Stimulated activated memory B cell treated with anti-CD40 and anti-IgM and Interleukin-4, amounts not matched to agents 10 μg/mL and 1 μg/mL and 100 μg/mL, for 72 hours (primary cell): ENCODE results near the gene OCA2.
"Not testable (repeated sequence)": the region's sequence is repeated elsewhere in the genome, so short reads cannot be mapped to it uniquely, and the experiment has no call there.

ENCODE experiments used
- ATAC-seq: fragments of 150-1000 bp; cut with Tn5 transposase; 2 replicates; pipeline ENCODE4 v1.10.0; 2021
- H3K27ac Mint-ChIP-seq: one replicate; pipeline ENCODE4 v1.8.0; 2022; ENCODE audit warnings: mild to moderate bottlenecking, mixed read lengths
- H3K27me3 Mint-ChIP-seq: one replicate; pipeline ENCODE4 v1.8.0; 2022; ENCODE audit warnings: mixed read lengths
- H3K36me3 Mint-ChIP-seq: one replicate; pipeline ENCODE4 v1.8.0; 2022; ENCODE audit warnings: mixed read lengths
- H3K4me1 Mint-ChIP-seq: one replicate; pipeline ENCODE4 v1.8.0; 2022; ENCODE audit warnings: mixed read lengths
- H3K4me3 Mint-ChIP-seq: one replicate; pipeline ENCODE4 v1.8.0; 2022; ENCODE audit warnings: mild to moderate bottlenecking, moderate library complexity, mixed read lengths
- H3K9me3 Mint-ChIP-seq: one replicate; pipeline ENCODE4 v1.8.0; 2022; ENCODE audit warnings: mixed read lengths

The OCA2 gene

GRCh38 chr15:28098766-28099554 lies at the start of gene OCA2:
Gene OCA2 (minus strand): TSS chr15:28099315. CDS start chr15:28081874, 17,441 bp downstream.
- Mint-ChIP-seq H3K4me1 (peaks cover 27% of the 10 kb centered on the region), H3K36me3 (no peaks in the 10 kb centered on the region), H3K9me3 (no peaks in the 10 kb centered on the region), H3K27me3 (peaks cover 59% of the 10 kb centered on the region), H3K4me3 (peak within 1 kb of the TSS; percentile 2), H3K27ac (no peak within 1 kb of the TSS)
- ATAC-seq, result no peak

GRCh38 chr15:28147801-28148200 lies 48.7 kb upstream of the OCA2 start:
- H3K36me3 Mint-ChIP-seq, result peaks cover 82% of the 10 kb centered on the region
- no peaks in the 10 kb centered on the region for H3K4me1 Mint-ChIP-seq
- H3K27me3 Mint-ChIP-seq, result no peaks in the 10 kb centered on the region
- no peak overlapping the region for H3K4me3 Mint-ChIP-seq
- peaks cover 21% of the 10 kb centered on the region for H3K9me3 Mint-ChIP-seq
- no peak for ATAC-seq
- no peak overlapping the region for H3K27ac Mint-ChIP-seq

GRCh38 chr15:28145419-28145818 lies 46.3 kb upstream of the OCA2 start:
- not testable (repeated sequence) for H3K27me3 Mint-ChIP-seq, H3K4me3 Mint-ChIP-seq, H3K4me1 Mint-ChIP-seq, ATAC-seq, H3K27ac Mint-ChIP-seq
- Mint-ChIP-seq H3K9me3 (peaks cover 18% of the 10 kb centered on the region), H3K36me3 (peaks cover 71% of the 10 kb centered on the region)

GRCh38 chr15:28140062-28140461 lies 40.9 kb upstream of the OCA2 start:
- peaks cover 8% of the 10 kb centered on the region for H3K4me1 Mint-ChIP-seq
- H3K4me3 Mint-ChIP-seq, result no peak overlapping the region
- no peak overlapping the region for H3K27ac Mint-ChIP-seq
- H3K27me3 Mint-ChIP-seq, result no peaks in the 10 kb centered on the region
- H3K9me3 Mint-ChIP-seq, result no peaks in the 10 kb centered on the region
- H3K36me3 Mint-ChIP-seq, result peaks cover 67% of the 10 kb centered on the region
- no peak for ATAC-seq

- H3K4me3 Mint-ChIP-seq, result not testable (repeated sequence)
- H3K36me3 Mint-ChIP-seq, result peaks cover 67% of the 10 kb centered on the region
Measured at GRCh38 chr15:28137408-28138039, 38.4 kb upstream of the OCA2 start.

GRCh38 chr15:28136236-28136904 lies 37.3 kb upstream of the OCA2 start:
- peaks cover 65% of the 10 kb centered on the region for H3K36me3 Mint-ChIP-seq
- H3K4me3 Mint-ChIP-seq, H3K27me3 Mint-ChIP-seq, H3K4me1 Mint-ChIP-seq, H3K9me3 Mint-ChIP-seq, H3K27ac Mint-ChIP-seq: not testable (repeated sequence)
- peak; percentile 82 for ATAC-seq

More at GRCh38 chr15:28137408-28138039, 38.4 kb upstream of the OCA2 start:
- not testable (repeated sequence) for ATAC-seq, H3K4me1 Mint-ChIP-seq, H3K27ac Mint-ChIP-seq, H3K27me3 Mint-ChIP-seq, H3K9me3 Mint-ChIP-seq

- no peak for ATAC-seq
- no peak overlapping the region for H3K27ac Mint-ChIP-seq
- H3K4me3 Mint-ChIP-seq, result no peak overlapping the region
- H3K27me3 Mint-ChIP-seq, result no peaks in the 10 kb centered on the region
- H3K4me1 Mint-ChIP-seq, result peaks cover 9% of the 10 kb centered on the region
- no peaks in the 10 kb centered on the region for H3K9me3 Mint-ChIP-seq
- peaks cover 53% of the 10 kb centered on the region for H3K36me3 Mint-ChIP-seq
Measured at GRCh38 chr15:28133281-28133680, 34.2 kb upstream of the OCA2 start.

- H3K4me1 Mint-ChIP-seq, result peaks cover 15% of the 10 kb centered on the region
- no peak overlapping the region for H3K4me3 Mint-ChIP-seq
- H3K27me3 Mint-ChIP-seq, result no peaks in the 10 kb centered on the region
- no peaks in the 10 kb centered on the region for H3K9me3 Mint-ChIP-seq
- ATAC-seq, result no peak
- H3K36me3 Mint-ChIP-seq, result peaks cover 53% of the 10 kb centered on the region
- no peak overlapping the region for H3K27ac Mint-ChIP-seq
Measured at GRCh38 chr15:28132524-28133275, 33.6 kb upstream of the OCA2 start.

GRCh38 chr15:28131946-28132345 lies 32.8 kb upstream of the OCA2 start:
- Mint-ChIP-seq H3K27me3 (no peaks in the 10 kb centered on the region), H3K36me3 (peaks cover 56% of the 10 kb centered on the region), H3K27ac (no peak overlapping the region), H3K9me3 (no peaks in the 10 kb centered on the region), H3K4me1 (peaks cover 19% of the 10 kb centered on the region), H3K4me3 (no peak overlapping the region)
- no peak for ATAC-seq

- H3K27me3 Mint-ChIP-seq, result no peaks in the 10 kb centered on the region
- no peaks in the 10 kb centered on the region for H3K9me3 Mint-ChIP-seq
- H3K27ac Mint-ChIP-seq, result no peak overlapping the region
- no peak for ATAC-seq
- peaks cover 13% of the 10 kb centered on the region for H3K4me1 Mint-ChIP-seq
- peaks cover 53% of the 10 kb centered on the region for H3K36me3 Mint-ChIP-seq
- no peak overlapping the region for H3K4me3 Mint-ChIP-seq
Measured at GRCh38 chr15:28131400-28131799, 32.3 kb upstream of the OCA2 start.

- no peak for ATAC-seq
- no peaks in the 10 kb centered on the region for H3K27me3 Mint-ChIP-seq
- H3K36me3 Mint-ChIP-seq, result peaks cover 53% of the 10 kb centered on the region
- no peak overlapping the region for H3K27ac Mint-ChIP-seq
- peaks cover 13% of the 10 kb centered on the region for H3K4me1 Mint-ChIP-seq
- H3K9me3 Mint-ChIP-seq, result no peaks in the 10 kb centered on the region
- H3K4me3 Mint-ChIP-seq, result no peak overlapping the region
Measured at GRCh38 chr15:28130651-28131050, 31.5 kb upstream of the OCA2 start.

- Mint-ChIP-seq H3K4me3 (no peak overlapping the region), H3K9me3 (no peaks in the 10 kb centered on the region), H3K36me3 (peaks cover 46% of the 10 kb centered on the region), H3K27ac (peak overlapping the region; percentile 56), H3K4me1 (peaks cover 13% of the 10 kb centered on the region), H3K27me3 (no peaks in the 10 kb centered on the region)
- no peak for ATAC-seq
Measured at GRCh38 chr15:28129231-28129848, 30.2 kb upstream of the OCA2 start.

GRCh38 chr15:28128031-28128430 lies 28.9 kb upstream of the OCA2 start:
- peaks cover 18% of the 10 kb centered on the region for H3K4me1 Mint-ChIP-seq
- H3K27ac Mint-ChIP-seq, result peak overlapping the region; percentile 51
- H3K27me3 Mint-ChIP-seq, result no peaks in the 10 kb centered on the region
- H3K9me3 Mint-ChIP-seq, result no peaks in the 10 kb centered on the region
- H3K36me3 Mint-ChIP-seq, result peaks cover 48% of the 10 kb centered on the region
- ATAC-seq, result peak; percentile 51
- H3K4me3 Mint-ChIP-seq, result no peak overlapping the region

GRCh38 chr15:28127036-28127435 lies 27.9 kb upstream of the OCA2 start:
- Mint-ChIP-seq H3K4me1 (peaks cover 18% of the 10 kb centered on the region), H3K27ac (peak overlapping the region; percentile 51), H3K4me3 (no peak overlapping the region), H3K36me3 (peaks cover 52% of the 10 kb centered on the region), H3K9me3 (no peaks in the 10 kb centered on the region), H3K27me3 (no peaks in the 10 kb centered on the region)
- no peak for ATAC-seq
